ENCODE data around the gene HOXA1. TPM values are rescaled to one million over a fixed set of nuclear protein-coding genes. Genes with fewer than 3 reads are reported as not detected.

HOXA1 gene
- total RNA-seq, 1 experiment from 2014 or later, result 0.24 TPM

- intact Hi-C loops (cut with micrococcal nuclease; ENCODE audit: unreplicated experiment), result no loop called here
- BruUV-seq (replicated peaks), result no TSS peak
- Mint-ChIP-seq H3K27ac (ENCODE audit: unreplicated experiment) (peak overlapping the region; percentile 71), H3K4me1 (ENCODE audit: low read depth, unreplicated experiment) (peaks cover 49% of the 10 kb centered on the region), H3K36me3 (ENCODE audit: insufficient read depth, unreplicated experiment) (peaks cover 47% of the 10 kb centered on the region), H3K9me3 (ENCODE audit: low read depth, unreplicated experiment) (no peaks in the 10 kb centered on the region), H3K4me3 (ENCODE audit: low read depth, unreplicated experiment) (peak overlapping the region; percentile 78), H3K27me3 (ENCODE audit: unreplicated experiment) (no peaks in the 10 kb centered on the region)
- TF ChIP-seq CTCF (IDR thresholded peaks at IDR 0.05; ENCODE audit: unreplicated experiment), result no peak
- peak; percentile 67 for DNase-seq
- CTCF ChIA-PET, result interaction anchor here (0.5 to 2.6 kb wide), 3 partner anchors 14 to 238 kb away, joined by 3 to 19 read pairs (median 5); no protein-coding TSS in a partner anchor
Measured at GRCh38 chr7:27112955-27113949, 17.5 kb upstream of the HOXA1 start.

GRCh38 chr7:27112361-27112760 is 16.6 kb upstream of the HOXA1 start:
- BruUV-seq (replicated peaks), result TSS peak; percentile 50
- intact Hi-C loops (cut with micrococcal nuclease; ENCODE audit: unreplicated experiment), result no loop called here
- no peak for DNase-seq
- Mint-ChIP-seq H3K9me3 (ENCODE audit: low read depth, unreplicated experiment) (no peaks in the 10 kb centered on the region), H3K36me3 (ENCODE audit: insufficient read depth, unreplicated experiment) (peaks cover 44% of the 10 kb centered on the region), H3K27ac (ENCODE audit: unreplicated experiment) (peak overlapping the region; percentile 72), H3K27me3 (ENCODE audit: unreplicated experiment) (no peaks in the 10 kb centered on the region), H3K4me1 (ENCODE audit: low read depth, unreplicated experiment) (peaks cover 49% of the 10 kb centered on the region), H3K4me3 (ENCODE audit: low read depth, unreplicated experiment) (peak overlapping the region; percentile 78)
- CTCF ChIA-PET, result interaction anchor here (1.5 kb wide), 1 partner anchor 22 kb away, joined by 3 read pairs; no protein-coding TSS in a partner anchor
- TF ChIP-seq CTCF (IDR thresholded peaks at IDR 0.05; ENCODE audit: unreplicated experiment), result no peak

- Mint-ChIP-seq H3K27ac (ENCODE audit: unreplicated experiment) (peak overlapping the region; percentile 72), H3K9me3 (ENCODE audit: low read depth, unreplicated experiment) (no peaks in the 10 kb centered on the region), H3K4me1 (ENCODE audit: low read depth, unreplicated experiment) (peaks cover 49% of the 10 kb centered on the region), H3K27me3 (ENCODE audit: unreplicated experiment) (no peaks in the 10 kb centered on the region), H3K36me3 (ENCODE audit: insufficient read depth, unreplicated experiment) (peaks cover 40% of the 10 kb centered on the region), H3K4me3 (ENCODE audit: low read depth, unreplicated experiment) (peak overlapping the region; percentile 78)
- TF ChIP-seq CTCF (IDR thresholded peaks at IDR 0.05; ENCODE audit: unreplicated experiment), result no peak
- BruUV-seq (replicated peaks), result no TSS peak
- CTCF ChIA-PET, result interaction anchor here (1.5 to 1.8 kb wide), 2 partner anchors 12 to 23 kb away, joined by 3 to 5 read pairs; no protein-coding TSS in a partner anchor
- intact Hi-C loops (cut with micrococcal nuclease; ENCODE audit: unreplicated experiment), result no loop called here
- no peak for DNase-seq
Measured at GRCh38 chr7:27111751-27112277, 16.0 kb upstream of the HOXA1 start.

GRCh38 chr7:27111042-27111750 is 15.4 kb upstream of the HOXA1 start:
- Mint-ChIP-seq H3K27ac (ENCODE audit: unreplicated experiment) (peak overlapping the region; percentile 72), H3K9me3 (ENCODE audit: low read depth, unreplicated experiment) (no peaks in the 10 kb centered on the region), H3K4me3 (ENCODE audit: low read depth, unreplicated experiment) (peak overlapping the region; percentile 78), H3K36me3 (ENCODE audit: insufficient read depth, unreplicated experiment) (peaks cover 40% of the 10 kb centered on the region), H3K27me3 (ENCODE audit: unreplicated experiment) (no peaks in the 10 kb centered on the region), H3K4me1 (ENCODE audit: low read depth, unreplicated experiment) (peaks cover 45% of the 10 kb centered on the region)
- intact Hi-C loops (cut with micrococcal nuclease; ENCODE audit: unreplicated experiment), result no loop called here
- CTCF ChIA-PET, result interaction anchor here (1.8 kb wide), 1 partner anchor 12 kb away, joined by 5 read pairs; no protein-coding TSS in a partner anchor
- BruUV-seq (replicated peaks), result no TSS peak
- TF ChIP-seq CTCF (IDR thresholded peaks at IDR 0.05; ENCODE audit: unreplicated experiment), result no peak
- peak; percentile 46 for DNase-seq

Data from Calu3 (cell line).